DOHH2 (cell line): ENCODE data around the gene SMARCA4.

Source experiments
- CTCF ChIP-seq: fragments of 200-600 bp; sonication (generic); IDR thresholded peaks from one replicate; pipeline ENCODE4 v1.5.1; 2014; ENCODE audit warnings: antibody characterized with exemption, mild to moderate bottlenecking, low read depth, low read length; ENCODE audit not compliant: poor library complexity, severe bottlenecking
- EZH2phosphoT487 ChIP-seq: fragments of 200-600 bp; sonication (generic); IDR thresholded peaks from 2 replicates; pipeline ENCODE4 v1.6.1; 2017; ENCODE audit warnings: borderline replicate concordance, mild to moderate bottlenecking, antibody characterized with exemption, low read length, moderate library complexity, mixed read lengths

- TF ChIP-seq EZH2phosphoT487, result no peak
- no peak for TF ChIP-seq CTCF
Observed at GRCh38 chr19:11025997-11026396, 65.2 kb downstream of the SMARCA4 start.
